ENCODE data around the gene FOXN4.
"Not testable (repeated sequence)": the region's sequence is repeated elsewhere in the genome, so short reads cannot be mapped to it uniquely, and the experiment has no call there.

The FOXN4 gene, protein sequence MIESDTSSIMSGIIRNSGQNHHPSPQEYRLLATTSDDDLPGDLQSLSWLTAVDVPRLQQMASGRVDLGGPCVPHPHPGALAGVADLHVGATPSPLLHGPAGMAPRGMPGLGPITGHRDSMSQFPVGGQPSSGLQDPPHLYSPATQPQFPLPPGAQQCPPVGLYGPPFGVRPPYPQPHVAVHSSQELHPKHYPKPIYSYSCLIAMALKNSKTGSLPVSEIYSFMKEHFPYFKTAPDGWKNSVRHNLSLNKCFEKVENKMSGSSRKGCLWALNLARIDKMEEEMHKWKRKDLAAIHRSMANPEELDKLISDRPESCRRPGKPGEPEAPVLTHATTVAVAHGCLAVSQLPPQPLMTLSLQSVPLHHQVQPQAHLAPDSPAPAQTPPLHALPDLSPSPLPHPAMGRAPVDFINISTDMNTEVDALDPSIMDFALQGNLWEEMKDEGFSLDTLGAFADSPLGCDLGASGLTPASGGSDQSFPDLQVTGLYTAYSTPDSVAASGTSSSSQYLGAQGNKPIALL

DNA sequence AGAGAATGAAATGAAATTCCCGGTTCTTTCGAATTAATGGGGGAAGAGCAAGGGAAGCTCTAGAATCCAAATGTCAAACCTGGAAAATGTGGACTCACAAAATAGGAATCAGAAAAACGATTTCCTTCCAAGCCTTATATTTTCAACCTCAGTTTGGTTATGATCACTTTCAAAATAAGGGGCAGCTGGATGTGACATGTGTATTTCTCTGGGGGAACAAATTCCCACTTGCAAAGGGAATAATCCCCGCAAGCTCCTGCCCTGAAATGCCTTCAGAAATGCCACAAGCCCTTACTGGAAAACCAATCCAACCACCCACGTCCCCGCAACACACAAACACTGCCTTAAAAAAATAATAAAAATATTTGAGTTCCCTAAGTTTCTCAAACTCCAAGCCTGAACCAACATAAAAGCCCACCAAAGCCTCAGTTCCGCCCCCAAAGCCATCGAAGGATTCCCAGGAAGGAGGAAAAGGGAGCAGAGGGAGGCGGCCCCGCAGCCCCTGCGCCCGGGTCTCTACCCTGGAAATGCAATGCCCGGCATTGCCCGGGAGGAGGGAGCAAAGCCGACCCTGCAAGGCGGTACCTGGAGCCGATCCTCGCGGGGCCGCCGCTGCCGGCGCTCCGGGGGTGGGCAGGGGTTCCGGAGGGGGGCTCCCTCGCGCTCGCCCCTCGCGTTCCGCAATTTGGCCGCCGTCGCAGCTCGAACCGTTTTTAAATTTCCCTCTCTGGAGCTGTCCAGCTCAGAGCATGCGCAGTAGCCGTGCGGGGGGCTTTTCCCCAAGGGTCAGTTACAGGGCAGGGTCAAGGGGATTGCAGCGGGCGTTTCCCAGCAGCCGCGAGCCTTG lies at the start of gene FOXN4:
TSS of gene FOXN4 (minus strand) at position 751 of the 847 bp plus-strand sequence. CDS start 963 bp downstream, outside the sequence.
- peak; percentile 33 for DNase-seq (ENCODE audit: low spot score)

DNA sequence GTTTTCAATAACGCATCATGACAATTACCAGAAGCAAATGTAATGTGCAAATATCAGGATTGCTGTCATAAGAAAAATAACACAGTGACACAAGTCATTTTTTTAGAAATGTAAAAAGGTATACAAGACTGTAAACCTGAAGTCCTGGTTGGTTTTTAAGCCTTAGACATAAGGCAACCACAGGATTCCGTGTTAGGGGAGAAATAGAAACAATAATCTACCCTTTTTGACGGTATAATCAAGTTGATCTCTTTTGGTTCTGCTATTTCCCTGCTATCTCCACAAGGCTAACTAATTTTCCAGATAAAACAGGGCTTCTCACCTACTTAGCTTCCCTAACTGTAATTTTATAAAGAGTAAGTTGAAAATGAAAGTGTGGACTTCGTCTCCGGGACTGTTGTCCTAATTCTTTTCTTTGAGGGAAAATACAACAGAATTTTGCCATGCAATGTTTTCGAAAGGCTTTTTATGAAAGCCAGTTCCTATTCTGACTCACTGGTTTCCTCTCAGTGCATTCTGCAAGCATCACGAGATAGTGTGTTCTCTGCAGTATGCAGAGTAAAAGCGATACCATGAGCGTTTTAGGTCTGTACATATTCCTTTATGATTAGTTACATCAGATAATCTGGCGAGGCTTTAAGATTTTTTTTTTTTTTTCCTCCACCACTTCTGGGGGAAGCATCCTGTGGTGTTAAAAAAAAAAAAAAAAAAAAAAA lies 49.2 kb upstream of the FOXN4 start:
- no peak for DNase-seq (ENCODE audit: low spot score)

DNA sequence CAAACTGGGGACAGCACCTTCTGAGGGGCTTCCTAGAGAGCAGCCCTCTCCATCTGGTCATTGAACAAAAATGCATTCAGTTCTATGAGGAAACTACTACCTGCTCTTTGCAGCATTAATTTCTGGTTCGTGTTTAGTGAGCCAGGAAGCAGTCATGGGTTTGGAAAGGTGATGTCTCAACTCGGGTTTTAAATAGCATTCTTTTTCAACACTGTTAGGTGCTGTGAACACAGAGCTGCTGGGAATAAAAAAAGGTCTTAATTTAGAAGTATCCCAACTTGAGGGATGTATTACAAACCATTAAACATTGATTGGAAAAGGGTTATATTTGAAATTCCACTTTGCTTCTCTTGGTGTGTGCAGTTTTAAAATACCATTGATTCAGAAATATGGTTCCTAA lies 47.9 kb upstream of the FOXN4 start:
- no peak for DNase-seq (ENCODE audit: low spot score)

DNA sequence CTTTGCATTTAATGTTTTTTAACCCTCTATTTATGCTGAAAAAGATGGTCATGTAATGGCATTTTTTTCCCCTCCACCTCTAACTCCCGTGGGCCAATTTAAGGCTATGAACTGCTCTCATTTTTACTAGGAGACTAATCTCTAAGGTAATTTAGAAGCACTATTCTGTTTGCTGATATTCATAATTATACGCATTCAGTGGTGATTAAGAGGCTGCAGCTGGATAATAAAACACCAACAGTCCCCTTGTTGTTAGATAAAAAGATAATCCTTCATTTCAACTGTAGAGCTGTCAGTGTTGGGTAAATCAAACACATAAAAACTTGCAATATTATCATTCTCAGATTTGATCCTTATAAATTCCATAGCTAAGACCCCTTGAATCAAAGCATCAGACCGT lies 47.5 kb upstream of the FOXN4 start:
- DNase-seq (ENCODE audit: low spot score), result no peak

DNA sequence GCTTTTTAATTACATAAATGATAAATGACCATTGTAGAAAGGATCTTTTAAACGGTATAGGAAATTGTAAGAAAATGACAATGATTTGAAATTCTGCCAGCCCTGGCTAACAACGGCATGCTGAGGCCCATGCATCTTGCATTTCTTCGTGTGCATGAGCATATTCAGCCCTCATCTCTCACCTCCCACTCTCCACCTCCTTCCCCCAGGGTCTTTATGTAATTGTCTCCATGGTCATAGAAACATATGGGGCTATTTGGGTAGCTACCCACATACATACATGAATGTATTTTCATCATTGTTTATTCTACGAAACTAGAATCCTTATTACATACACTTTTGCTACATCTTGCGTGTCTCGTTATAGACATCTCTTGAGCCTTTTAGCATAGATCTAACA lies 43.1 kb upstream of the FOXN4 start:
- no peak for DNase-seq (ENCODE audit: low spot score)

DNA sequence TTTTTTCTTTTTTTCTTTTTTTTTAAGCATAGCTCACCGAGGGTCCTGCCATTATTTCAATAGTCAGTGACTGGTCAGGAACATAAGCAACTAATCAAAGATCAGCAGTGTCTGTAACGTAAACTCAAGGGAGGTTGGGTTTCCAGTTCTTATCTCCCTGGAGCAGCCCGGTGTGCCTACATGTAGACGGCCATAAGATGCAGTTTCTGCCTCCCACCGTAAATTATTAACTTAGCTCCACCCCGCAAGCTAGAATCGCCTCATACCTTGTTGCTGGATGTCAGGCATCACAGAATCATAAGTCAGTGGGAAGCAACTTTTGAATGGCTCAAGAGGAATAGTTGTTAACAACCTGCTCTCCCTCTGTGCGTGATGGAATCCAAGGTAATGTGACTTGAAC lies 38.5 kb upstream of the FOXN4 start, which contains the start of gene MYO1H:
TSS of gene MYO1H (plus strand) at position 312 of the 400 bp plus-strand sequence. CDS start at position 373, 61 bp downstream.
- DNase-seq (ENCODE audit: low spot score), result no peak

DNA sequence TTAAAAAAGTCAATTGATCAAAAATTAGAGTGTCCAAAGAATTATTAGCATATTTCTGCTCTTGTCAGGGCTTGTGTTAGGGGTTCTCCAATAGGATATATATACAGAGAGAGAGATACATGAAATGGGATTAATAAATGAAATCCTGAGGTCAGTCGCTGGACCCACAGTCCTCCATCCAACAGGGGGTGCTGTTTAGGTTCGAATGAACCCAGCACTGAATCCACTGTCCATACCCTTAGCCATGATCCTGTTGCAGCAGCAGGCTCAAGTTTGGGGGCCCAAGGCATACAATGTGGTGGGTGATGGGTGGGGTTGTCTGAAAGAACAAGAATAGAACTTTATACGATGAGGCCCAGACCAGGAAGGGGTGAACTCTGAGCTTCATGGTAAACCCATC lies 37.8 kb upstream of the FOXN4 start:
- peak; percentile 26 for DNase-seq (ENCODE audit: low spot score)

DNA sequence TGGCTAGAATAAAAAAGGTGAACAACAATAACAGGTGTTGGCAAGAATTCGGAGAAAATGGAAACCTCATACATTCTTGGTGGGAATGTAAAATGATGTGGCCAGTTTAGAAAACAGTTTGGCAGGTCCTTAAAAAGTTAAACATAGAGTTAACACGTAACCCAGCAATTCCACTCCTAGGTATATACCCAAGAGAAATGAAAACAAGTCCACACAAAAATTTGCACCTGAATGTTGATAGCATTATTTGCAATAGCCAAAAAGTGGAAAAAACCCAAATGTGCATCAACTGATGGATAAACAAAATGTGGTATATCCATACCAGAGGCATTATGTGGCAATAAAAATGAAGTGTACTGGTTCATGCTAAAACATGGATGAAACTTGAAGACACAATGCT lies 36.3 kb upstream of the FOXN4 start:
- DNase-seq (ENCODE audit: low spot score), result no peak

DNA sequence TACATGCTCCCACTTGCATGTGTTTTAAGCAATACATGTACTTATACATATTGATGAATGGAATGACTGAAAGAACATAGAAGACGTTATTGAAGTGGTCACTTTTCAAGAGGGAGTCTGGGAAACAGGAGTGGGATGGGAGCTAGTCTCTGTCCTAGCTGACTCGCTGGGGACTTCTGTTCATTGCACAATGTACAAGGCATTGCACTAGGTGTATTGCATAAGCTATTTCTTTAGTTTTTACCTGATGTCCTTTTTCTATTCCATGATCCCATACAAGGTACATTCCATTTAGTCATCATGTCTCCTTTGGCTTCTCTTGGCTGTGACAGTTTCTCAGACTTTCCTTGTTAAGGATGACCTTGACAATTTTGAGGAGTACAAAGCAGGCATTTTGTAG lies 34.6 kb upstream of the FOXN4 start:
- no peak for DNase-seq (ENCODE audit: low spot score)

DNA sequence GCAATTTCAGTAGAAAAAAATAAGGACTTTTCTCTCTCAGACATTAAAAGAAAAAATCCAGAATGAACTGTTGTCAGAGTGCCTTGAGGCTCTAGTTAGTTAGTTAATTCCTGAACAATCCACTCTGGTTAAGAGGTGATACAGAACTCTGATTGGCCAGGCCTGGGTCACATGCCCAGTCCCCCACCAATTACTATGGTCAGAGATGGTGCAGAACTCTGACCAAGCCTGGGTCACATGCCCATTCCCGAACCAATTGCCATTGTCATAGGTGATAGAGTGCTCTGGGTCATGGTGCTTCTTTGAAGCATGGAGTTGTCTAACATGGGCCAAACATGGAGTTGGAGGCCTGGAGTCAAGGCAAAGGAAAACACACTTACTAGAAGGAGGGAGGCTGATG lies 27.5 kb upstream of the FOXN4 start:
- no peak for DNase-seq (ENCODE audit: low spot score)

DNA sequence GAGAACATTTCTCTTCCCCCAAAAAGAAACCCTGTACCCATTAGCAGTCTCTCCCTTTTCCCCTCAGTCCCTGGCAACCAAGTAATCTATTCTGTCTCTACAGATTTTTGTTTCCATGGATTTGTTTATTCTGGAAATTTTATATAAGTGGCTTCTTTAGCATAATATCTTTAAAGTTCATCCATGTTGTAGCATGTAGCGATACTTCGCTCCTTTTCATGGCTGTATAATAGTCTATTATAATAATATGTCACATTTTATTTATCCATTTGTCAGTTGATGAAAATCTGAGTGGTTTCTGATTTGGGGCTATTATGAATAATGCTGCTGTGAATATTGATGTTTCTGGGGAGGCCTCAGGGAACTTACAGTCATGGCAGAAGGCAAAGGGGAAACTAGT lies 25.8 kb upstream of the FOXN4 start:
- no peak for DNase-seq (ENCODE audit: low spot score)

DNA sequence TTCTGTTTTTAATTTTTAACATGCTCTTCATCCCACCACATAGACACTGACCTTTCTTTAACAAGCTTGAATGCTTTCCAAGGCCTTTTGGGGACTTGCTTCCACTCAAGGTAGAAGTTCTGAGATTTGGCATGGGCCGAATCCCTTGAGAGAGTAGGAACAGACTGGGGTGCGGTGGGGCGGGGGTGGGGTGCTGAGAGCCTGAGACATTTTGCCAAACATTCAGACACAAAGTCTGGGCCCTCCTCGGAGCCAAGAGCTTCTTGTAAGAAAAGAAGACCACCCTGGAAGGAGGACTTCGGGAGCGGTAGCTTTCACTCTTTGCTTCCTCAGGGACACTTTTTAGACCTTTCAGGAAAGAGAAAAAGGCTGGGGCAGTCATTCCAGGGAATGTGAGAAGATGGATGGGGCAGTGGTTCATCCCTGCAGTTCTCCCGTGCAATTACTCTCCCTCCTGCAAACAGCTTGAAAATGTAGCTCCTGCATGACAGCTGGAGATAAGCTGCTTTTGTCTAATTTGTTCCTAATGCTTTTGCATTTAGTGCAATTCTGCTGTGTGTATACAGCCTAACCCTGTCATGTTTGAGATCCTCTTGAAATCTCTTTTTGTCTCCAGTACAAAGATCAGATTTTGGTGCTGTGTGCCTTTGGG lies 22.3 kb upstream of the FOXN4 start:
- DNase-seq (ENCODE audit: low spot score), result no peak

DNA sequence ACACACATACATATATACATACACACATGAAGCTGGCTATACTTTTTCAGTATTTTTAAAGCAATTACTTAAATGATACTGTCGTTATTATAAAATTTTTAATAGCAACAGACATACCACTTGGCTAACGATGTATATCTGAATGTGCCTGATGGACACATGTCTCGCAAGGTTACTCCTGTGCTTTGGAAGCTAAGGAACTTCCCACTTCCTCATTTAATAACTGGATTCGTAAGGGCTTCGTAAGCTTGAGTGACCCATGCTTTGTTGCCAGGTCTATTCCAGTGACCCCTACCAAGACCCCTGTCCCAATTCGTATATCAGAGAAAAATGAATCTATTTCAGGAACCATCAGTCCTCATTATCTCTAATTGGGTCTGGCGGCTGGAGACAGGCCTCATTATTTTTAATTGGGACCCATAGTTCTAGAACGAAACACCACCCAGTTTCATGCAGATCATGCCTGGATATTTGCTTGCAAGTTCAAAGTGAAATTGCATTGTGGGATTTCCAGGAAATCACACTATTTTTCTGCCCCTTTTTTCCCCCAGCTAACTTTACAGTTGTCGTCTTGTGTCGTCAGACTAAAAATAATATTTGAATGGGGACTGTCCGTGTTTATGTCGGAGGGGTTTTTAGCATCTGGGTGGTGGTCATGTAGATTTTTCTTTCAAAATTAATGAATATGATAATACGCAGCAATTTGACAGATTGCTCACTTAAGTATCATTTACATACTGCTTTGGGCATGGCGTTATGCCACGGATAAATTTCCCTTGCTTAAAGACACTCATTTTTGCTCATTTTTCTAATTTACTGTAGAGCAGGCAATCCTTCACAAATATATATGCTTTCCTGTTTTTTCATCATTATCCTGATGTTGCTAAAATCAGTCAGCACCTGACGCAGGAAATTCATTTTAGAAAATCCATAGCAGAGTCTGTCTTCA lies 21.5 kb upstream of the FOXN4 start:
- DNase-seq (ENCODE audit: low spot score), result no peak

DNA sequence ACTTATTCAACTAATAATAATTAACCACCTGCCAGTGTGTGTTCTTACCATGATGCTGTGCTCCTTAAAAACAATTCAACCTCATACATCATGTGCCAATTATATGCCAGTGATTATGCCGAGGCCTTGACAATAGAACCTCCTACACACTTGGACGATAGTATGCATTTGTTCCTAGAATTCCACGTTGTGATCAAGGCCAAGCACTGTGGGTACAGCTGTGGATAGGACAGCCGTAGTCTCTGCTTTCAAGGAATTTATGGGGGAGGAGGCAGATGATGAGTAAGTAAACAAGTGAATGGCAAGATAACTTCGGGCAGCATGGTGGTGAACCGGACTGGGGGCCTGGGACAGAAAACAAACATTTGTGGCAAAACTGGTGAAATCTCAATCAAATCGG lies 20.6 kb upstream of the FOXN4 start:
- no peak for DNase-seq (ENCODE audit: low spot score)

DNA sequence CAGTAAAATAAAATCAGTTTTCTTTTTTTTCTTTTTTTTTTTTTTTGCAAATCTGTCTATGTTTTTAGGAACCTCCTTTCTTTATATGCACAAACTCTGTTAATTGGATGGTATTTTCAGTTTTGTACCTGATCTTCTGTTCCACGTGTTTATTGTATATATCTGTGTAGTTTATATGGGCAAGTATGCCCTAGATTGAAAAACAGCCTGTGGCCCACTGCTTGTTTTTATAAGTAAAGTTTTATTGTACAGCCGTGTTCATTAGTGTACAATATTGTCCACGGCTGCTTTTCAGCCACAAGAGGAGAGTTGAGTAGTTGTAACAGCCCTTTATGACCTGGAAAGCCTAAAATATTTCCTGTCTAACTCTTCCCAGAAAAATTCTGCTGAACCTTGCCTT lies 19.9 kb upstream of the FOXN4 start:
- DNase-seq (ENCODE audit: low spot score), result no peak

DNA sequence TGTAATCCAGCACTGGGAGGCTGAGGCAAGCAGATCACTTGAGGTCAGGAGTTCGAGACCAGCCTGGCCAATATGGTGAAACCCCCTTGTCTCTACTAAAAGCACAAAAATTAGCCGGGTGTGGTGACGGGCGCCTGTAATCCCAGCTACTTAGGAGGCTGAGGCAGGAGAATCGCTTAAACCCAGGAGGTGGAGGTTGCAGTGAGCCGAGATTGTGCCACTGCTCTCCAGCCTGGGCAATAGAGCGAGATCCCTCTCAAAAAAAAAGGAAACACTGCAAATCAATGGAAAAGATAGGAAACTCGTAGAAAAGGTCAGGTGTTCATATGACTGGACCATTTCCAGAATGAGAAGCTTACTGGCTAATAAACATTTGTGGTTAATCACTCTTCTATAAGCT lies 12.2 kb upstream of the FOXN4 start:
- not testable (repeated sequence) for DNase-seq (ENCODE audit: low spot score)

DNA sequence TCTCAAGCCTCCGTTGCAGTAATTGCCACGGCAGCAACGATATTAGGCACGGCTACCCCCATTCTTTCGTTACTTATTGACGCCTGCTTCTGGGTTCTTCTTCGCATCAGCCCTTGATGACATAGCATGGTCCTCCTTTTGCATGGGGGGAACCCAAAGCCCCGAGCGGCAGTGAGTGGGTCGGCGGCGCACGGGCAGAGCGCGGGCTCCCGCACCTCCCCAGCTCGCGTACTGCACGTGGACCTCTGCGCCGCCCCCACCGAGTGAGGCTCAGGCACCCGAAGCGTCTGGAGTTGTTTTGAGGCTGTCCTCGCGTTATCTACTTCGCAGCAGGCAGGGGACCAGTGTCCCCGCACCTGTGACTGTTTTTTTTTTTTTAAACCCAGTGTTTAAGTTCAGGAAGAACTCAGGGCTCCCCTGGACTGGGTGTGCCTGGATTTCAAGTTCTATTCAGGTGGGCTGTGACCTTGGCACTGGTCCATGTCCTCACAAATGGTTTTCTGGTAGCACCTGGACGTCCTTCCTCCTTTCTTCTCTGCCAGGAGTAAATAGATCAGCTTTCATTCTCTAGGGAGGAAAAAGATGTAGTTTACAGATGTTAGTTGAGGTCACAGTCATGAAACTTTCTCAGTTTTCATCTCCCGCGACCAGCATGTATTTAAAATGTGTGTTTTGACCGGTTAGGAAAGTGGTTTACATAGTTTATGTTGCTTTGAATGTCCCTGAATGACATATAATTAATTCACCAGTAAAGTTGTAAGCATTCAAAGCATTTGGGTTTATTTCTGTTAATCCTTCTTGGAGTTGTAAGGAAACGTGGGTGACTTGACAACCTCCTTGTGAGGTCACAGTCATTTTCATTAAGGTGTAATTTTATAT lies 1.4 kb upstream of the FOXN4 start:
- DNase-seq (ENCODE audit: low spot score), result peak; percentile 83

DNA sequence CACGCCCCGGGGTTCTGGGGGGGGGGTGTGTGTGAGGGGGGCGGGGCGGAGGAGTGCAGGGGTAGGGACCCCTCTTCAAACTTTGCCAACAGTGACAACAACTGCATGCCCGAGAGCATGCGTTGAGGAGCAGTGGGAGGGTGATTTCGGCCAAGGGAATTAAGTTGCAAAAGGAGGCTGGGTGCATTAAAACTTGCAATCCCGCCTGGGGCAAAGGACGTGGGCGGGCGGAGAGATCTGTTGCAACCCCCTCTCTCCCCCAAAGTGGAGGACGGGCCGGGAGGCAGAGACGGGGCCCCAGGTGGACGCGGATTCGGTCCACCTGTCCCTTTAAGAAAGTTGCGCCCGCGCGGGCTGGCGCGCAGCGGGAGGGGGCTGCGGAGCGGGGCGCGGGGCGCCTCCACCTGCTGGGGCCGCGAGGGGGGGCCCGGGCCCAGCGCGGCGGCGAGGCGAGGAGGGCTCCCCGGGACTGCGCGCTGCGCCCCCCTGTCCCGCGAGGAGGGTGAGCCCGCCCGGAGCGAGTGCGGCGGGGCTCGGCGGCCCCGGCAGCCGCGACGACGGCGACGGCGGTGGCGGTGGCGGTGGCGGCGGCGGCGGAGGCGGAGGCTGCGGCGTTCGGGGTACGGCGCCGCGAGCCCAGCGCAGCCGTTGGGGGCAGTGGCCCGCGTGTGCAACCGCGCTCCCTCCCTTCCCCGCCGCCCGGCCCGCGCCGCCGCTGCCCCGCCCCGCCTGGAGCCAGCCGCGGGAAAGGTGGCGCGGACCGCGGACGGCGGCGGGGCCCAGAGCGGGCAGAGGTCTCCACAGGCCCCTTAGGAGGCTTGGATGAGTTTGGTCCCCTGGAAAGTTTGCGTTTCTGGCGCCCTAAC lies 530 bp upstream of the FOXN4 start:
- DNase-seq (ENCODE audit: low spot score), result peak; percentile 71

DNA sequence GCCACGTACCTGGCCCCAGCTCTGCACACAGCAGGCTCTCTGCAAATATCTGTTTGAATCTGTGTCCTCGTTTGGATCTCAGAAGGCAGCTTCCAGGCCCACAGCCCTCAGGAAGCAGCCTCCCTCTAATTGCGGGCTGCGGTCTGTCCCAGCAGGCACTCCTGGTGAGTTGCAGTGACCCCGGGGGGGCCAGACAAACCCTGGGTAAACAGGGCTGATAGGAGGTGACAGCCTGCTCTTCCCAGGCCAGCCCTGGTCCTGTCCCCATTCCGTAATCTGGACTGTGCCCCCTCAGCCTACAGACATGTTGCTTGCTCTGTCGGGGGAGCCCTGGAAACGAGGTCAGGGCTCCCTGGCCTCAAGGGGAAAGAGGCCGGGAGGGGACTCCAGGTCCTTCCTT lies 2.0 kb downstream of the FOXN4 start:
- DNase-seq (ENCODE audit: low spot score), result no peak
